Endothelial cell of umbilical vein (primary cell): ENCODE measurements around the gene ZNF697.
A peak's percentile ranks its signal among the peaks of the same experiment; 100 is the strongest.

Experiments used
- CTCF ChIP-seq, 2 donors: IDR thresholded peaks; 1 replicate in 1 of 2; 2 replicates in 1 of 2; pipeline ENCODE4 v1.5.1; 2011; ENCODE audit warnings: low read length in 2 of 2, mild to moderate bottlenecking in 2 of 2, moderate library complexity in 2 of 2, control low read depth in 1 of 2, inconsistent platforms in 1 of 2, low read depth in 1 of 2; ENCODE audit not compliant: insufficient read depth in 1 of 2; ENCODE audit errors: extremely low read depth in 1 of 2
- EZH2 ChIP-seq: IDR thresholded peaks from 2 replicates; pipeline ENCODE4 v1.6.1; 2012; ENCODE audit warnings: borderline replicate concordance, low read depth, mild to moderate bottlenecking, moderate library complexity, low read length, inconsistent platforms; ENCODE audit not compliant: severe bottlenecking
- GATA2 ChIP-seq: IDR thresholded peaks from 2 replicates; pipeline ENCODE4 v1.7.0; 2011; ENCODE audit warnings: low read depth, mild to moderate bottlenecking, moderate library complexity, mixed read lengths, low read length; ENCODE audit not compliant: insufficient read length, insufficient read depth
- JUN ChIP-seq: IDR thresholded peaks from 2 replicates; pipeline ENCODE4 v1.6.1; 2011; ENCODE audit warnings: borderline replicate concordance, low read depth; ENCODE audit not compliant: insufficient read length, insufficient read depth
- MAX ChIP-seq: IDR thresholded peaks from 2 replicates; pipeline ENCODE4 v1.6.1; 2011; ENCODE audit not compliant: insufficient read depth, insufficient read length
- MYC ChIP-seq: IDR thresholded peaks from one replicate; pipeline ENCODE4 v1.6.1; 2011; ENCODE audit warnings: mild to moderate bottlenecking, low read depth, low read length
- POLR2A ChIP-seq: IDR thresholded peaks from 2 replicates; pipeline ENCODE4 v1.6.1; 2012; ENCODE audit warnings: low read depth, mild to moderate bottlenecking, control low read depth, low read length
- POLR2AphosphoS5 ChIP-seq: IDR thresholded peaks from 2 replicates; pipeline ENCODE4 v1.6.1; 2012; ENCODE audit warnings: low read depth, mild to moderate bottlenecking, control low read depth, low read length, moderate library complexity; ENCODE audit not compliant: insufficient read depth

GRCh38 chr1:119647228-119647733, 785 bp downstream of the ZNF697 start:
- TF ChIP-seq CTCF (IDR thresholded peaks at IDR 0.05; ENCODE audit: extremely low read depth in 1 of 2, insufficient read depth in 1 of 2, low read depth in 1 of 2, low read length in 2 of 2) (peak in 1 of 2 donors; percentile 36), POLR2AphosphoS5 (peak; percentile 74), POLR2A (peak; percentile 71), MAX (no peak), EZH2 (no peak), MYC (no peak), JUN (no peak), GATA2 (no peak)
